WI38 (cell line): ENCODE results near the gene ASTN1.

Experiments
- H3K4me3 ChIP-seq: 2 replicates; pipeline ENCODE4 v1.5.1; 2011; ENCODE audit warnings: low read depth, mild to moderate bottlenecking, control low read depth, low read length
- CTCF ChIP-seq: IDR thresholded peaks from 2 replicates; pipeline ENCODE4 v1.5.1; 2012; ENCODE audit warnings: low read depth, mild to moderate bottlenecking, control low read depth, low read length

The ASTN1 gene

GRCh38 chr1:177126267-177126666, 38.2 kb downstream of the ASTN1 start:
- TF ChIP-seq CTCF = no peak
- H3K4me3 ChIP-seq = no peak overlapping the region

GRCh38 chr1:177124577-177125278, 39.8 kb downstream of the ASTN1 start:
- no peak overlapping the region for H3K4me3 ChIP-seq
- TF ChIP-seq CTCF = no peak

- no peak for TF ChIP-seq CTCF
- H3K4me3 ChIP-seq = no peak overlapping the region
Observed at GRCh38 chr1:177122461-177123251, 41.9 kb downstream of the ASTN1 start.

- no peak overlapping the region for H3K4me3 ChIP-seq
- no peak for TF ChIP-seq CTCF
Observed at GRCh38 chr1:177119311-177119710, 45.2 kb downstream of the ASTN1 start.

GRCh38 chr1:177118901-177119300, 45.6 kb downstream of the ASTN1 start:
- H3K4me3 ChIP-seq = no peak overlapping the region
- no peak for TF ChIP-seq CTCF

- TF ChIP-seq CTCF = no peak
- H3K4me3 ChIP-seq = no peak overlapping the region
Observed at GRCh38 chr1:177116941-177117340, 47.6 kb downstream of the ASTN1 start.
